GM19438 (cell line): ENCODE results near the gene TXNRD1.
"Not testable (repeated sequence)": the region's sequence is repeated elsewhere in the genome, so short reads cannot be mapped to it uniquely, and the experiment has no call there.

Experiments
- ATAC-seq: cut with Tn5 transposase; IDR thresholded peaks from one replicate; pipeline ENCODE4 v1.9.1; 2021; ENCODE audit warnings: low read depth; ENCODE audit not compliant: unreplicated experiment

TXNRD1 gene

DNA sequence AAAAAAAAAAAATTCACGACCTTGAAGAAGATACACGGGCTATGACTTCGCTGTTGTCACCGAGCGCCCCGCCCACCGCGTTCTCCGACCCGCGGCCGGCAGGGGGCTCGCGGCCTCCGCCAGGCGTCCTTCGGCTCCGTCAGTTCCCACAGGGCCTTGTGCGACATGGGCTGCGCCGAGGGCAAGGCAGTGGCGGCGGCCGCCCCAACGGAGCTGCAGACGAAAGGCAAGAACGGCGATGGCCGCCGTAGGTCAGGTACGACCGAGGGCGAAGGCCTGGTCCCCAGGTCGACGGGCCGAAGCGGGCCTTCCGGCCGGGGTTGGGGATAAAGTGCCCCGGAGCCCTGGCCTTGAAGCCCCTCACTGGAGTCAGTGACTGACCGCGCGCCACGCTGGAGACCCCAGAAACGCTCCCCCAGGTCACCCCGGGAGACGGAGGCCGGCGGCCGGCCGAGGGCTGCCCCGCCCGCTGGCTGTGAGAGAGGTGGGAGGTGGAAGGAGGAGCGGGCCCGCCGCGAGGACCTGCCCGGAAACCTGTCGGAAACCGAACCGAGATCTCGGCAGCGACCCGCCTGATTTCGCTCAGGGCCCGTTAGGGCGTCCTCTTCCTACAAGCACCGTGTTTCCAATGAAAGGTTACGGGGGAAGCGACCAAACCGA, at the start of gene TXNRD1:
Gene TXNRD1, plus strand, starts transcription at position 142 of the 660 bp plus-strand sequence. Its CDS starts 24 bp downstream, at position 166.
- ATAC-seq: peak; percentile 90

DNA sequence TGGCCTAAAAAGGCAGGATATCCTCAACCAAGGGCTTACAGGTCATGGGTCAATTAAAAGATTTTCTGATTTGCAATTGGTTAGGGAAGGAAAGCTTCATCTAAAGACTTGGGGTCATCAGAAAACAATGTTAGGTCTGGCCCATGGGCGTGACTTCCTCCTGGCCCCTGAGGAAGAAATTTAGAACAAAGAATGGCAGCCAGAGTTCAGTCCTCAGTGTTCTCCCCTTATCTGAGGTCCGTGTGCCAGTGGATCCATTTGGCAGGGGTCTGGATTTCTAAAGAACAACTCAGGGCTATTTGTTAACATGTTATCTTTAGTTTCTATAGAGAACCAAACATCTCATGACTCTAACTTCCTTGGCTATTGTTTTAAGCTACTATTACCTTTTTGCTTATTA, 49.8 kb upstream of the TXNRD1 start:
- no peak for ATAC-seq

DNA sequence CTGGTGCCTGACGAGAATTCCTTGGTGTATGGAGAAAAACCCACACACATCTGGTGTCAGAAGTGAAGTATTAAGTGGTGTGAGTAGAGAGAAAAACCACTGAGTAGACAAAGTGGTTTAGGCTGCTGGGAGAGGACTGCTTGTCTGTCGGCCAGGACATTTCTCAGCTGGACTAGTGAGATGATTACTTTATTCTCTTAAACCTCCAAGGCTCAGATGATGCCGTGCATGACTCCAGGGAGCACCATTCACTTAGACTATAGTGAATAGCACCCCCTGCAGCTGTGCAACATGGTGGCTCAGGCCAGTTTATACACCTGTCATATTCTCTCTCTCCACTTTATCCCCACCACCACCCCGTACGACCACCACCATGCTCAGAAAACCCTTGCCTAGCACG, 49.1 kb upstream of the TXNRD1 start:
- no peak for ATAC-seq

DNA sequence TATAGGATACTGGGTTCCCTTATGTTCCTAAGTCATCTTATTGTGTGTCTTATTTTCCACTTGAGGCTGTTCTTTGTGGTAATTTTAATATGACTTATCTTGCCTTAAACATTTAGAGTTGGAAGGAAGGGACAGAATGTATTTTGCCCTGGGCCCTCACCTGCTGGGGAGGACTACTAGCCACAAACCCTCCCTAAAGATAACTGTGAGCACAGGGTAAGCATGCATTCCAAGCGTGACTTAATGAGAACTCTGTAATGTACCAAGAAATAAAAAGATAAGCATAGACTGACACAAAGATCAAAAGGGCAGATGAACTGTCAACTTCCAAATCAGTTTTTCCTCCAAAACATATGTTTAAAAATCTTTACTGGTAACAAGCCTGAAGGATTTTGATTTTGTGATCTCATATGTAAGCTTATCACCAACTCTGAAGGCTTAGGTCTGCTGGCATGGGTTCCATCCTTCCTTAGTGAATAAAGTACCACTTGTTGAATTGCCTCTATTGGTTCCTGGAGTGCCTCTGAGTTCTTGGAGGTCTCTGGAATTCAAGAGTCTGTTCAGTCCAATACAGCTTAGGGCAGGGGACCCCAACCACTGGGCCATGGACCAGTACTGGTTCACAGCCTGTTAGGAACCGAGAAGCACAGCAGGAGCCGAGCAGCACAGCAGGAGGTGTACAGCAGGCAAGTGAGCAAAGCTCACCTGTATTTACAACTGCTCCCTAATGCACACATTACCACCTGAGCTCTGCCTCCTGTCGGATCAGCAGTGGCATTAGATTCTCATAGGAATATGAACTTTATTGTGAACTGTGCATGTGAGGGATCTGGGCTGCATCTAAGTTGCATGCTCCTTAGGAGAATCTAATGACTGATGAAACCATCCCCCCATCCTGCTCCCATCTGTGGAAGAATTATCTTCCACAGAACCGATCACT, 47.8 kb upstream of the TXNRD1 start:
- no peak for ATAC-seq

DNA sequence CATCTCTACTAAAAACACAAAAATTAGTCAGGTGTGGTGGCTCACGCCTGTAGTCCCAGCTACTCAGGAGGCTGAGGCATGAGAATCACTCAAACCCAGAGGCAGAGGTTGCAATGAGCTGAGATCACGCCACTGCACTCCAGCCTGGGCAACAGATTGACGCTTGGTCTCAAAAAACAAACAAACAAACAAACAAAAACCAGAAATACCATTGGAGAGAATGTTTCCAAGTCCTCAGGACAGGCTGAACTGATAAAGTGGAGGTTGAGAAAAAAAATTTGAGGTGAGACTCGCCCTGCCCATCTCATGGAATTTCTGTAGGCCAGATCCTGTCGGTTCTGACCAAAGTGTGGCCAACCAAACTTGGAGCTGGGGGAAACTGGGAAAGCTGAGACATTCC, 47.0 kb upstream of the TXNRD1 start:
- ATAC-seq: no peak

DNA sequence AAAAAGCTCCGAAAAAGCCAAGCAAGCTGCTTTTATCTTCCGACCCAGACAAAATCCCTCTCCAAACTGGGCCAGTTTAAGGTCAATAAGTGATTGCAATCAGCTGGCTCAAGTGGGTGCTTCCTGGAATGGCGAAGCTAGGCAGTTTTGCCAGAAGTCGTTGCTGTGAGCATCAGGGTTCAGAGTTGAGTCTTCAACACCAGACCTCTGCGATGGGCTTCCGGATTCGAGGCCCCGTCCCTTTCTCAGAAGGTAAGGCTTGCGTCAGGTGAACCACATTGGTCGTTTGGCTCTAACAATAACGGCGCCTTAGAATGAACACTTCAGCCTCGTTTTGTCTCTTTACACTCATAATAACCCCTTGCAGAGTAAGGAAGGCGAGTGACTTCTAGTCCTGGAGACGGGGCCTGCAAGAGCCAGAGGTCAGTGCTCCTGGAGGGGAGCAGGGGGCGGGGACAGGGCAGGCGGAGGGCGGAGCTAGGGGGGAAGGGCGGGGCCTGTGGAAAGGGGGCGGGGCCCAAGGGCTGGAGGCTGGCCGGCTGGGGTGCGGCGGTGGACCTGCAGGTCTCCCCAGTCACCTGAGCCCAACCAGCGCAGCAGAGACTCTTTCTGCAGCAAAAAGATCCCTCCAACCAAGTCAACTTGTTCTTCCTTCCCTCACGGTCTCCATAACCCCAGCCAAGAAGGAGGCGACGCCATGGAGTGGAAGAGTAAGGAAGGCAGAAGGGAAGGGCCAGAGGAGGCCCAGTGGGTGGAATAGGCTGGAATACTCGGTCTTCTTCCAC, 43.6 kb upstream of the TXNRD1 start:
- ATAC-seq: no peak

DNA sequence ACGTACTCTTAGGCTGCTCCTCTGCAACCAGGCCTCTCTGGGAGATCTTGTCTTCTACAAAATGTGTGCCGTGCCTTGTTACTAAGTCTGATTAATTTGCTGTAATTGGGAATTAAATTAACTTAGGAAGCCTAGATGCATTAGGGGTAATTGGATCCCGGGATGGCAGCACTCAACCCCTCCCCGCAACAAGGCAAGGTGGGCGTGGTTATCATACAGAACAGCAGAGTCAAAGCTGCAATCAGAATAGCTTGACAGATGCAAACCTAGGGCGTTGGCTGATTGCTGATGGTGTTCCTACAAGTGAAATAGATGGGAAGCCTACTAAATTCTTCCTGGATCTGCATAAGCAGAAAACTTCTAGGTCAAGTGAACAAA, 43.0 kb upstream of the TXNRD1 start:
- ATAC-seq: no peak

DNA sequence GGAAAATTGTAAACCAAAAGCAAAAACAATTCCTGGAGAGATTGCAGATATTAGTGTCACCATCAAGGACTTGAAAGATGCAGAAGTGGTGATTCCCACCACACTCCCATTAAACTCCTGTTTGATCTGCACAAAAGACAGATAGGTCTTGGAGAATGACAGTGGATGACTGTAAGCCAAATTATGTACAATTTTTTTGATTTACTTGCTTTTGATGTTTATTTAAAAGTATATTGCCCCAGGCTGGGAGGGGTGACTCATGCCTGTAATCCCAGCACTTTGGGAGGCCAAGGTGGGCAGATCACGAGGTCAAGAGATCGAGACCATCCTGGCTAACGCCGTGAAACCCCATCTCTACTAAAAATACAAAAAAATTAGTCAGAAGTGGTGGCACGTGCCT, 41.8 kb upstream of the TXNRD1 start:
- ATAC-seq: not testable (repeated sequence)

DNA sequence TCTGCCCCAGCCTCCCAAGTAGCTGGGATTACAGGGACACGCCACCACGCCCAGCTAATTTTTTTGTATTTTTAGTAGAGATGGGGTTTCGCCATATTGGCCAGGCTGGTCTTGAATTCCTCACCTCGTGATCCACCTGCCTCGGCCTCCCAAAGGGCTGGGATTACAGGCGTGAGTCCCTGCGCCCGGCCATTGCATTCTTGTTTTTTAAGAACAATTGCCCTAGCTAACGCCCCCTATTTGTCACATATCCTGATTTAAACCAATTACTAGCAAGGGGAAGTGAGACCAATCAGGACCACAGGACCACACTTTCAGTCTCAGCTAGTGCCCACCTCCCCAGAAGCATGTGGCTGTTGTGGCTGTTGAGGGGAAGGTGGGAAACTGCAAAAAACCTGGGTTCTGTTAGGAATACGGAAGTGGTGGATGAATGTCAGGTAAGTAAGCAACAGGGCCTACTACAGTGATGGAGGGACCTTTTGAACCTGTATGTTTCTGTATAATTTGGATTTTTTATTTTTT, 39.8 kb upstream of the TXNRD1 start:
- ATAC-seq: no peak

DNA sequence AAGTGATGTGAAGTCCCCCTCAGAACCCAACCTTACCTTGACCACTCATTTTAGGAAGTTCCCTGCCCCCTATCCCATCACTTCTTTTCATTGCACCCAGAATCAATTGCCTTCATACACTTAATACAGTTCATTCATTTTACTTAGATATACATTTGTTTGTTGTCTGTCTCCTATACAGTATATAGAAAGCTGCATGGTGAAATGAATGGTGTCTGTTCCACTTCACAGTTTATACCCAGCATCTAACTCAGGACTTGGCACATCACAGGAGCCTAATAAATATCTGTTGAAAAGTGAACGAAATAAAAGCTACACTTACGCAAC, 38.3 kb upstream of the TXNRD1 start:
- ATAC-seq: no peak

DNA sequence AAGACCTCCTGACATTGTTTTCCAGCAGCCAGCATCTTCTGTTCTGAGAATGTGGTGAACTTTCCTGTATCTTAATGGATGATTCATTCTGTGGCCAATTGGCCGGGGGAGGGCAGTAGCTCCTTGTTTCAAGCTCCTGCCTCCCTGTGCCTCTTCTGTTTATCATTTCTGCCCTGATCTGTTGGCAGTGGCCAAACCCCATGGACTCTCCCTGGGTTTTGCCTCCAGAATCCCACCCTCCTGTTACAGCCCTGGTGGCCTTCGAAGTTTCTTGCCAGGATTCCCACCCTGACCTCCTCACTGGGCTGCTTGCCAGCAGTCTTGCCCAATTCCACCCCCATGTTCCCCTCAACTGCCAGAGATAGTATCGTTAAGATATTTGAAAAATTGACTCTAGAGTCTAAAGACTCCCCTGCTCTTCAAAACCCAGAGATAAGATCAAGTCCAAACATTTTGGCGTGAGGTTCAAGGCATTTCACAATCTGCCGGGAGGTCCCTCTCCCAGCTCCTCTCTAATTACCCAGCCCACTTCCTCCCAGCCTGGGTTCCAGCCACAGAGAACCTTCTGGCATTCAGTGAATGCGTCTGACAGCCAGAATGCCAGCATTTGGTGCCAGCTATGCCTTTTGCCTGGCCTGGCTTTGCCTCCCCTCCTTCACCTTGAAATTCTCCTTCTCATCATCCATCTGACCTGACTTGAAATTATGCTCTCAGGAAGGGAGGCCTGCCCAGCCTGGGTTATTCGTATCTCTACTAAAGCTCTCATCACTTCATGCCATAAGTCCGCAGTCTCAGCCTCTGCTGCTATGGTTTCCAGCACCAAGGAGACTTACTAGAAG, 37.7 kb upstream of the TXNRD1 start:
- ATAC-seq: no peak

DNA sequence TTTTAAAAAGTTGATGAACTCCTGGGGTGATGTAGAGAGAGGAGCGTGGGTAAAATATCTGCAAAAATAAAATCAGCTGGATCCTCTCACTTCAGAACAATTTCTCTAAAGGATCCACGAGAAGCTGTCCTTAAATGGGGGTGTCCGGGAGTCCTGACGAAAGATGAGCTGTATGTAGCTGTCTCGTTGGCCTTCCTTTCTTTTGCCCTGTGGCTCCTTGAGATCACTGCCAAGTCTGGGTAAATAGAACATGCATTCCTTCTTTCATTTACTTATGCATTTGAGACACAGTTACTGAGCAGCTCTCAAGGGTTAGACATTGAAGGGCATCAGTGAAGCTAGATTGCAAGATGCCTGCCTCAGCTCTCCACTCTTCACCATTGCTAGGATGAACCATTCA, 35.2 kb upstream of the TXNRD1 start:
- no peak for ATAC-seq

DNA sequence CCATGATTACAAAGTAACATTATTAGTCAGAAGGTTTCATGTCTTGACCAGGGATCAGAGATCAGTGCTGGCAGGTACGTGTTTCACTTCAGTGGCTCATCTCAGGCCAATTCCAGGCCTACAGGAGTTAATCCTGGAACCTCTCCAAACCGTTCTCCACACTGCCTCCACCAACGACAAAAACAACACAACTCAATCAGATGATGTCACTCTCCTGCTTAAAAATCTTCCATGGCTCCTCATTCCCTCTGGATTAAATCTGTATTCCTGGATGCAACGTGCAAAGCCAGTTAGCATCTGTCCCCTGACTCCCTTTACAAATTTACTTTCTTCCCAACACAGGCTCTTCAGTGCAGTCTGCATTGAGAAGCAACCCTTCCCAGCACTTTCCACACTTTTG, 34.3 kb upstream of the TXNRD1 start:
- no peak for ATAC-seq

DNA sequence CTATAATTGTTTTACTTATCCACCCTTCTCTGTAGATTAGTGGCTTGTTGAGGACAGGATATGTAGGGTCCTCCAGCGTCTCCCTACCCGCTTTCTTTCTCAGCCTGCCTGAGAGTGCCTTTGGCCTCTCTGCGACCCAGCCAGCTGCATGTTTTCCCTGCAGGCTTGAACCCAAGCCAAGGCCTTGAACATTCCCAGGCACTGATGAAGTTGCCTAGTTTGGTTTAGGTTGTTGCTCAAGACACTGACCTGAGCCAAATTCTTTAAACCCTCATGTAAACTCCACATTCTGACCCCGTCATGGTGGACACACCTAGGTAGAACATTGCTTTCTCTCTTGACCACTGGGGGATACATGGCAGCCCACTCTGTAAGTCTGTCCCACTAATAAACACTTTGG, 33.4 kb upstream of the TXNRD1 start:
- ATAC-seq: no peak

DNA sequence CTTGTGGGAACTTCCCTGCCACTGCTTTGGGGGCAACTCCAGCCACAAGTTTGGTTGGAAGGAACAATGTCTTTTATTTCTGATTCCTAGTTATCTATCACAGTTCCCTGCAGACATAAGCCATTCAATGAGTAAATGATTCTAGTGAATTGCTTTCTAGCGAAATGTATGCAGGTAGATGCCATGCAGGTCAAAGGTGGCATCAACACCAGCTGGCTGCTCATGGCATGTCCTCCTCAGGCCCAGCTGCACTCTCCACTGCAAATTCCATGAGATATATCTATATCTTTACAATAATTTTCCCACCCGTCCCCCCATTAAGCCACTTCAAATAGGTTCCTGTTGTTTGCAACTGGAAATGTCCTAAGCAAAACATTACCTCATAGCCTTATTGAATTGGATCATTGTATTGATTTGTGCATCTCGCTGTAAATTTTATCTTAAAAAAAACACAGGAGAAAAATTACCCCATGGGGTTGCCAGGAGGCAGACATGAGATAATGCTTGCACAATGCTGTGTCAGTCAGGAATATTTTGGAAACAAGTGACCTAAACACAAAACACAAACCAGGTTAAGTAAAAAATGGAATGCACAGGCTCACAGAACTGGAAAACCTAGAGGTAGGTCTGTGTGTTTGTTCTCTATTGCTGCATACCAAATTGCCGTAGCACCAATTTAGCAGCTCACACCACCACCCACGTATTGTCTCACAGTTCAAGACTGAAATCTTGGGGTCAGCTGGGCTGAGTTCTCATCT, 32.8 kb upstream of the TXNRD1 start:
- no peak for ATAC-seq

DNA sequence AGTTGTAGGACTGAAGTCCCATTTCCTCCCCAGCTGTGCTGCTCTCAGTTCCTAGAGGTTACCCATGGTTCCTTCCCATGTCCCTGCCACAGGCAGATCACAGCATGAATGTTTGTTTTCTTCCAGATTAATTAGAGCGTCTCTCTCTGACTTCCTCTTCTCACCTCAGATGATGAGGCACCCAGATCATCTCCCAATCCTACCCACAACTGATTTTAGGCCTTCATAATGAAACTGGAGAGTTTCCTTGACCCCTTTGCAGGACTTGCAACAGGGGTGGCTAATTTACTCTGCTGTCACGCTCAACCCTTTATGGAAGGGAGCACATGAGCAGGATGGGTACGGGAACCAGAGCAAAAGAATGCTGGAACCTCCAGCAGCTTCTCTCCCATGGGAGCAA, 32.1 kb upstream of the TXNRD1 start:
- ATAC-seq: no peak

DNA sequence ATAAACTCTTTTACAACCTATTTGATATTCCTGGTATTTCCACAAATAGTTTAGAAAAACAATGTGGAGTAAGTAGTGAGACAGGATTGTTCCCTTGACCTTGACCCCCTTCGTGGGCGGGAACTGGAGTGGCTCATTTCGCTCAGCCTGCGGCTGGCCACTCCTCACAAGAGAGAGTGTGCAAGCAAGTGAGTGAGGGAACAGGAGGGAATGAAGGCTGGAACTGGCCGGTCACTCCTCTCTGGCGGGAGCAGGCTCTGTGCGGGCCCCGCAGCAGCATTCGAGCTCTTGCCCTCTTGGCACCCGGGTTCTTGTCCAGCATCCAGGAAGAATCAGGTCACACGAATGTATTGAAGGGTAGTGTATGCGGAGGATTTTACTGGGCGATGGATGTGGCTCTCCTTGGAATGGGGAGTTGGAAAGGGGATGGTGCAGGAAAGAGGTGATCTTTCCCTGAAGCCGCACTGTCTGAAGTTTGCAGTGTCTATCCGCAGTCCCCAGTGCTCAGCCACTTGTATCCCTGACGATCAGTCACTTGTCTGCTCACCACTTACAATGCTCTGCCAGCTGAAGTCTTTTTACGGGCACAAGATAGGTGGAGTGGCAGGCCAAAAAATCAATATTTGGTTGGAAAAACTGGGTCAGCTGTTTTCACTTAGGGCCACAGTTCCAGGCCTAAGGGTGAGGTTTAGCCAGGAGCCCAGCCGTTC, 28.0 kb upstream of the TXNRD1 start:
- no peak for ATAC-seq

DNA sequence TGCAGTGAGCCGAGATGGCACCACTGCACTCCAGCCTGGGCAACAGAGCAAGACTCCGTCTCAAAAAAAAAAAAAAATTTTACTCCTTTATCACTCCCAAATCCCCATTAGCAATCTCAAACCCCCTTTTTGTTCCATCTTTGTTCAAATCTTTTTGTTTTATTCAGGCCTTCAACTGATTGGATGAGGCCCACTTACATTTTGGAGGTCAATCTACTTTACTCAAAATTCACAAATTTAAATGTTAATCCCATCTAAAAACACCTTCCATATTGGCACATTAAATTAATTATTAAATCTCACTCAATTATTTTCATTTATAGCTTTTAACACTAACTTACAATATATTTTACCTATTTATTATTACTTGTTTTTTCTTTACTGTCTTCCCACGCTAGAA, 27.0 kb upstream of the TXNRD1 start:
- ATAC-seq: no peak
